NCI-H187 treated with DMSO at 0.1 percent for 48 hours (cell line): ENCODE results near the gene SUSD3.

Source experiments
- DNase-seq: peaks from one replicate; lab custom pipeline; 2025; lab: John Stamatoyannopoulos, UW

The SUSD3 gene

DNA sequence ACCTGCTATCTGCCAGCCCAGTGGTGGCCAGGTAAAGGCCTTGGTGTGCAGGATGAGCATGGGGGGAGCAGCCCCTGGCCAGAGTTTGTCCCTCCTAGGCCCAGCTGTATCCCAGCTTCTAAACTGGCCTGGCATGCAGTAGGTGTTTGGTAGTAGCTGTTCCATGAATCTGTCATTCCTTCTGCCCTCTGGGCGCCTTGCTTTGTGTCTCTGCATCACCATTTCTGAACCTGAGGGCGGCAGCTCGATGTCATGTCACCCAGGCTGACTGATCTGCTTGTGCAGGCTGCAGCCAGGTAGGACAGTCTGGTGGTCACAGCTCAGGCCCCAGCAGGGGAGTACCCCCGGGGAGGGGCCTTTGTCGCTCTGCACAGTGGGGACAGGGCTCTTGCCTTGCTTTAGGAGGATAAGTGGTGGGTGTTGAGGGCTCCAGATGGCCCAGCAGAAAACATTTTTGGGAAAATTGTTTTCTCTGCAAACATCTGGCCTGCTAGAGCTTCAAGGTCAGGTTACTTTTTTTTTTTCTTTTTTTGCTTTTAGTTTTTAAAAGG lies 4.6 kb upstream of the SUSD3 start:
- DNase-seq, result no peak

- no peak for DNase-seq
These were observed 3.5 kb upstream of the SUSD3 start for GRCh38 chr9:93054758-93055704.

DNA sequence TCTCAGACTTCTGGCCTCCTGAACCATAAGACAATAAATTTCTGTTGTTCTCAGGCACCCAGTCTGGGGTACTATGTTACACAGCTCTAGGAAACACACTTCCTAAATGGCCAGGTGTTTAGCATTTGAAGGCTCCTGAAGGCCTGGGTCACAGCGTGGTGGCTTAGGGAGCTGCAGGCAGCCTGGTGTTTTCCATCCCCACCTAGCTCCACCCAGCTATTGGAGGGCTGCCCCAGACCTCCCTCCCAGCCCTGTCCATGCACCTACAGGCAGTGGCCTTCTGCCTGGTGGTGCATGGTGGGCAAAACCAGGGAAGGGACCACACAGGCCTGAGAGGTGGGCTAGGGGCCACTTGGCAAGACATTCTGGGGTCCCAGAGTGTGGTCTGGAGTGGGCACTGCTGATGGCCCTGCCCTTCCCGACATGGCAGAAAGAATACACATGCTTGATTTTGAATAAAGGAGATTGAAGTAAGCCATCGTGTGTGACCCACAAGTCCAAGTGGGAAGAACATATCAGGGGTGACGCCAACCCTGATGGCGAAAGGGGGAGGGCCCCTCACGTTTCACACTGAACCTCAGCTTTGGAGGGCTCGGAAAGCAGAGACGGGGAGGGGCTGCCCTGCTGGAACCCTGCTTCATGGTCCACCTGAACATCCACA lies 1.3 kb upstream of the SUSD3 start:
- no peak for DNase-seq

DNA sequence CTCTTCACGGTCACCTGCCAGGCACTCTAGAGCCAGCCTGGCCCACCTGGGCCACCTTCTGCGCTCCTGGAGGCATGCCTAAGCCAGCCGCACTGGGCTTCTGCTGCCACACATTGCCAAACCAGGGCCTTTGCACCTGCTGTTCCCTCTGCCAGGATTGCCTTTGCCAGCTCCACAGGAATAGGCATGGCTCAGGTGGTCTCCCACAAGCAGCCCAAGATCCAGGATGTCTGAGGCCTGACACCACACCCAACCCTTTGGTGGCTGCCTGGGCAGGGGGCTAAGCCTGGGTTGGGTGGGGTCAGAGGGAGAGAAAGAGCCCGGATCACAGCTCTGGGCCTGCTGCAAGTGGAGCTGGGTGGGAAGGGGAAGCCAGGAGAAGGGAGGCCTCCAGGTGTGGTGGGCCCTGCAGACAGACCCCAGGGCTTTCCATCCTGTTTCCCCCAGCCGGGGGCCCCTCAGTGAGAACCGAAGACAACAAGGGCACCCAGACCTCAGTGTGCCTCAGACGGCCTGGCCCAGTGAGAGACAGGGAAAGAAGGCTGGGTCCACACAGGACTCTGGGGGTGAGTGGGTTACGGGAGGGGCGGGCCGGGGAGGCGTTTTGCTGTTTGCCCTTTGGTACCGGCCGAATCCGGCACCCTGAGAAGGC lies 672 bp upstream of the SUSD3 start:
- no peak for DNase-seq

DNA sequence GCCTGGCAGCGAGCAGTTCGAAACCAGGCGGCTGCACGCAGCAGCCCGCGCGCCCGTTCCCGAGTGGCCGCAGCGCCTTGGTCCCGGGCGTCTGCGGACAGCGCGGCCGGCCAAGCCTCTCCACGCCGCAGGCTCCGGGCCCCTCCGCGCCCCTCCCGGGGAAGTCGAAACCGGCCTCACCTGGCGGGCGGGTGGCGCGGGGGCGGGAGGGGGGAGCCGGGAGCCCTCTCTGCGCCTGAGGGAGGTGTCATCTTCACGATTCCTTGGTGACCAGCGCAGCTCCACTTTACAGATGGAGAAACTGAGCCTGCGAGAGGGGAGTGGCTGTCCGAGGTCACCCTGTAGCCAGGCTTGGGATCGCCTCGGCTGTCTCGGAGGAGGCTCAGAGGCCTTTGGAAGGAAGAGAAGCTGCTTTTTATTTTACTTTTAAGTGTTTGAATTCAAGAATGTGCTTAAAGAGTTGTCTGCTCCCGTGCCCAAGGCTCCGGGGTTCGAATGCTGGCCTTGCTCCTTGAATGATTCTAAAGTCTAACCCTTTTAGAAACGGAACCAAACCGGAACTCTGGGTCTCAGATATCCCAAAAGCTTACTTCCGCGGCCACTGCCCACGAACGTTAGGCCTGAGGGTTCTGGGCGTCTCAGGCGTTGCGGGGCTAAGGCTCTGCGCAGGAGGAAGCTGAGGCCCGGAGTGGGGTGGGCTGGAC lies 662 bp downstream of the SUSD3 start:
- DNase-seq, result no peak

GRCh38 chr9:93059715-93060578 lies 1.4 kb downstream of the SUSD3 start:
- no peak for DNase-seq

DNA sequence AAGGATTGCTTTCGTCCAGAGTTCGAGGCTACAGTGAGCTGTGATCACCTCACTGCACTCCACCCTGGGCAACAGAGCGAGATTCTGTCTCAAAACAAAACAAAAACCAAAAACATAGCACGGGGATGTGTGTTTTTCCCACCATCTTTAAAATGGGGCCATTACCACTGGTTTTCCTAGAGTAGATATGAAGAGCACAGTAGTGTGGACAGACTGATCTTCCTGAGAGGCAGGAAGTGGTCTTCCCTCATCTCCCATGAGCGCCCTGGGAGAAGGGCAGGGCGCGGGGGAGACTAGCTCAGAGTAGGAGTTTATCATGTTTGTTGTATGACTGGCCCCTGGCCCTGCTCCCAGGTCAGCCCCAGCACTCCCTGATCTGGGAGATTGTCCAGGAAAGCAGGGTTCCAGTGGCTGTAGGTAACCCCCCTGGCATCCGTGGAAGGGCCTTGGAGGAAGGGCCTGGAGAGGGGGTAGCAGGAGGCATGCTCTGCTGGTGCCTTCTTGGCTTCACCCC lies 2.3 kb downstream of the SUSD3 start:
- no peak for DNase-seq

DNA sequence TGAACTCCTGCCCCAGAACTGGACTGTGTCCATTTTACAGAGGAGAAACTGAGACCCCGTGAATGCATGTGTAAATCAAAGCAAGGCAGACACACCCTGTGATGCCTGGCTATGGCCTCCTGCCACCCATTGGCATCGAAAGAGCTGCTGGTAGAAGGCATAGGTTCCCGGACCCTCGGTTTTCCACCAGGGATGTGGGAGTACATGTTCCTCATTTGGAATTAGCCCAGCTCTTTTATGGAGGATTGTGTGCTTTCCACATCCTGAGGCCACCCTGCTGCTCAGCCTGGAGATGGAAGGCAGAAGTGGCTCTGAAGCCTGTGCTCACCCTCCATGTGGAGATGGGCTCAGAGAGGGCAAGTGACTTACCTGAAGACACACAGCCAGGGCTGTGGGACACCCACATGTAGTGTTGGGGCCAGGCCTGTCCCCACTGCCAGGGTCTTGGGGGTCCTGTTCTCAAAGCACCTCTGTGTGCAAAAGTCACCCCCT lies 2.8 kb downstream of the SUSD3 start:
- DNase-seq, result no peak

DNA sequence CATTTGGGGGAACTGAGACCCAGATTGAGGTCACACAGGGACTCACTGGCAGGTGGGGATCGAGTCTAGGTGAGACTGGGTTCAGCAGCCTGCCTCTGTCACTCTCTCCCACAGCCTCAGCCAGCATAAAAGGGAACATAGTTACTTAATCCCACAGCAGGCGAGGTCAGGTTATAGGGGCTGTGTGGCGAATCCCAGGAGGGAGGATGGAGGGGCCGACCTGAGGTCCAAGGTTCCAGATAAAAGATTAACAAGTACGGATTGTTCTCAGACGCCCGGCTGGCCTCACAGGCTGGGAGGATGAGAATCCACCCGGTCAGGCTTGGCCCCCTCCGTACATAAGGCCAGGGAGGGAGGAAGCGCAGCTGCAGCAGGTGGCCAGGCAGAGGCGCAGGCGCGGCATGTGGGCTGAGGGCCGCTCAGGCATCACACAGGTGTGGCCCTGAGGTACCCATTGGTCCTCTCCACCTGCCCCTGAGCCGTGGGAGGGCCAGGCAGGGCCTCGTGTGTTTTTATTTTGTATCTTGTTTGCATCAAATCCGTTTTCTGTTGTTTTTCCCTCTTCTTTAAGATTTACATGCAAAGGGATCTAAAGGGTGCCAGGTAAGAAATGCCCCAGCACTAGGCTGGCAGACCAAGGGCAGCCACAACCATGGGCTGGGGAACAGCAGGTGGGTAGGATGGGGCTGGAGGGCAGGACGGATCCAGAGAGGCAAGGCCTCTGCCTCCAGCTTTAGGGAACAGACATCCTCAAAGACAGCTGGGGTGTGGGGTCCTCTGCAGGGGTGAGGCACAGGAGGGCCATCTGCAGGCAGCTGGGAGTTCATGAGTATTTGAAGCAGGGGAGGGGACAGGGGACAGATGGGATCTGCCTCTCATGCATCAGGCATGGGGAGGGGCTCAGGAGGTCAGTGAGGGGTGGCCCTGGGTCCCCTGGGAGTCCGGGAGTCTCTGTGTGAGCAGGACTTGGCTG lies 3.6 kb downstream of the SUSD3 start:
- DNase-seq, result no peak

DNA sequence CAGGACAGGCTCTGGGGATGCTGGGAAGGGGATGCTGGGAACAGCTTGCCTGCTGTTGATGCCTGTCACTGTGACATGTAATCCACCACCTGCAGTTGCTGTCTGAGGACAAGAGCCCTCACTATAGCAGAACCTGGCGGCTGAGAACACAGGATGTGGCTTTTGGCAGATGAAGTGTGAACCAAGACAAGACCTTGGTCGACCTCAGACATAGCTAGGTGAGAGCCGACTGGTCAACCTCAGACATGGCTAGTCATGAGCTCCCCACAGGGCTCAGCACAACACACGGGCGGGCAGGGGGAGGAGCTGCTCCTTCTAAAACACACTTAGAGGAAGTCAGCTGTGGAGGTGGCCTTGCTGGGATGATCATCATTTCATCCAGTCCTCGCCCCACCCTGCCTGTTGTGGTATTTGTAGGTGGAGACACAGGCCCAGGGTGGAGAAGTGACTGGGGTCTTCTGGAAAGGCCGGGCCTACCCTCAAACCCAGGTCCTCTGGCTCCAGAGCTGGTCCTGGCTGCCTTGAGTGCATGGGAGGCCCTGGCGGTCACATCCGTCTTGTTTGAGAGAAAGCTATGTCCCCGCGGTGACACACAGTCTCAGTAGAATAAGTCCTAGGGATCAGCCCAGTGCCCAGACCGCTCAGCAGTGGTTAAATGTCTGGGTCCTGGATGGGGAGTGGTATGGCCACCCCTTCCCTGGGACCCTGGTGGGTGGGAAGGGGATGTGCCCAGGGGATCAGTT lies 6.1 kb downstream of the SUSD3 start:
- no peak for DNase-seq

DNA sequence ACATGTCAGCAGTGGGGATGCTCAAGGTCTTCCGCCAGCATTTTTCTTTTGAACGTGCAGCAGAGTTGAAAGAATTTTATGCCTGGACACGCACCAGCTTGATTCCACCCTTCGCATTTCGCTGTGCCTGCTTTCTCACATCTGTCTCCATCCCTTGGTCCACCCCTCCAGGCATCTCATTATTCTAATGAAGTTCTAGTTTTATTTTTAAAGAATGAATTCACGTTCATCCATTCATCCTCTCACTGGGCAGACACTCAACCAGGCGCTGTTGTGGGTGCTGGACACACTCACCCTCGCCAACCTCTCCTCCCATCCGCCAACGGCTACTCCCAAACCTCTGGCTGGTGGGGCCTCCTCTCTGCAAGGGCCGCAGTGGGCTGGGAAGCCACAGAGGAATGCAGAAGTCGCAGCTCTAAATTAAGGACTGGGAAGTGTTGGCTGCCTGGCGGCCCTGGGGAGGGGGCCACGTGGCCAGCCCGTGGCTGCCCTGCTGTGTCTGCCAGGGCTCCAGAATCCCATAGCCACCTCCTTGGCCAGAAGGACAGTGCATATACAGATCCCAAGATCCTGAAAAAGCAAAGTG lies 6.7 kb downstream of the SUSD3 start:
- DNase-seq, result no peak

DNA sequence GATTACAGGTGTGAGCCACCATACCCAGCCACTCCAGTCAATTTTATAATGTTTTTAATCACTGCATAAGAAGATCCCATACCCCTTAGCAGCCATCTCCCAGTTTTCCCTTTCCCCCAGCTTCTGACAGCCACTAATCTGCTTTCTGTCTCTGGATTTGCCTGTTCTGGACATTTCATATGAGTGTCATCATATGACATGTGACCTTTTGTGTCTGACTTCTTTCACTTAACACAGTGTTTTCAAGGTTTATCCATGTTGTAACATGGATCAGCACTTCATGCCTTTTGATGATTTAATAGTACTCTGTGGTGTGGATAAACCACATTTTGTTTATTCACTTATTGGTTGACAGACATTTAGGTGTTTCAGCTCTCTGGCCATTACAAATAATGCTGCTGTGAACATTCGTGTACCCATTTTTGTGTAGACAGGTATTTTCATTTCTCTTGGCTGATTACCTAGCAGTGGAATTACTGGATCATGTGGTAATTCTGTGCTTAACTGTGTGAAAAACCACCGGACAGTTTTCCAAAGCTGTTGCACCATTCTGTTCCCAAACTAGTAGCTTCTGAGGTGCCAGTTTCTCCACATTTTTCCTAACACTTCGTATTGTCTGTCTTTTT lies 8.6 kb downstream of the SUSD3 start:
- no peak for DNase-seq

DNA sequence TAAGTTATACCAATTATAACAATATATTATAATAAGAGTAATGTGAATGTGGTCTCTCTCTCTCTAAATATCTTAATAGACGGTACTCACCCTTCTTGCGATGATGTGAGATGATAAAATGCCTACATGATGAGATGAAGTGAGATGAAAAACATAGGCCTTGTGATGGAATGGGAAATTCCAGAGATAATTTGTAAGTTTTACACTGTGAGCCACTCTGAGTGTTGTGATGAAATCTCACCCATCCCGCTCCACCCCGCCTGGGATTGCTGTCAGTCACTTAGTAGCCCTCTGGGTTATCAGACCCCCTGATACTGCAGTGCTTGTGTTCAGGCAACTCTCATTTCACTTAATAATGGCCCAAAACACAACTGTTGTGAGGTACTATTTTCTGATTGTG lies 10.5 kb downstream of the SUSD3 start:
- DNase-seq, result no peak

- no peak for DNase-seq
These were observed 13.0 kb downstream of the SUSD3 start for GRCh38 chr9:93071464-93071863.

DNA sequence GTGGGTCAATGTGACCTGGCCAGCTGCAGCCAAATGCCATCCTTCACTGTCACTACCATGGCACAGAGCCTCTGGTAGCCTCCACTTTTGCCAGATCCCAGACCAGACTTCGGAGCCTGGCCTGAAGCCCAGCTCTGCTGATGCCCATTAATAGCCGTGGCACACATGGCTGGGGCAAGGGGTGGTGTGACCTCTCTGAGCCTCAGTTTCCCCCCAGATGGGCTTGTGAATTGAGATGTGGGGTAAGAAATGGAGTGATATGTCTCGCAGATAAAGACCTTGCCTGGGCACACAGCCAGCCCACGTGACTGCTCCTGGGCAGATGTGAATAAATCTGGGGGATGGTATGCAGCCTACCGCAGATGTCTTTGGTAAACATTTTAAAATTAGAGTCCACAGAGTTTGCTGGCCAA lies 13.9 kb downstream of the SUSD3 start:
- no peak for DNase-seq

GRCh38 chr9:93076101-93076791 lies 17.7 kb downstream of the SUSD3 start:
- no peak for DNase-seq

GRCh38 chr9:93076792-93077128 lies 18.3 kb downstream of the SUSD3 start:
- no peak for DNase-seq
